SK-N-SH (cell line): ENCODE data around the gene LRRC10. TPM values are rescaled to one million over a fixed set of nuclear protein-coding genes. Genes with fewer than 3 reads are reported as not detected.

Experiments used
- CTCF ChIA-PET: fragments of 300-600, 350-600 bp; formaldehyde crosslinking; extraction: SDS; loops from one replicate; lab custom pipeline; 2021; lab: Yijun Ruan, JAX
- POLR2A ChIA-PET: fragments of 350-600 bp; sonication (Branson Sonifier 250); formaldehyde crosslinking; extraction: SDS; loops from one replicate; lab custom pipeline; 2020; ENCODE audit warnings: antibody characterized with exemption, inconsistent platforms; lab: Yijun Ruan, JAX
- DNase-seq: peaks from one replicate; pipeline ENCODE4 v3.0.0; 2012
- H2AFZ ChIP-seq: fragments of 200-600 bp; sonication (generic); 2 replicates; pipeline ENCODE4 v1.8.1; 2016; ENCODE audit warnings: antibody characterized with exemption, mild to moderate bottlenecking, low read depth
- H3F3A ChIP-seq: fragments of 200-600 bp; sonication (generic); replicated peaks from 2 replicates; pipeline ENCODE3; 2016; ENCODE audit warnings: antibody characterized with exemption, mild to moderate bottlenecking; ENCODE audit not compliant: insufficient read depth
- H3K27ac ChIP-seq, 2 experiments: fragments of 200-500 bp in 1 of 2; fragments of 200-600 bp in 1 of 2; sonication (Bioruptor generic) in 1 of 2; sonication (generic), shearing (Covaris generic) in 1 of 2; 2 replicates each; pipeline versions ENCODE4 v1.5.1 to v1.6.1; 2014 to 2016; ENCODE audit warnings: low read depth in 2 of 2, inconsistent platforms in 1 of 2, low read length in 1 of 2, mild to moderate bottlenecking in 1 of 2, mixed read lengths in 1 of 2
- H3K27me3 ChIP-seq: fragments of 200-600 bp; sonication (generic), shearing (Covaris generic); 2 replicates; pipeline ENCODE4 v1.6.1; 2016; ENCODE audit warnings: mixed run types; ENCODE audit not compliant: insufficient read depth
- H3K36me3 ChIP-seq, 2 experiments: fragments of 200-500 bp in 1 of 2; fragments of 200-600 bp in 1 of 2; sonication (Bioruptor generic) in 1 of 2; sonication (generic) in 1 of 2; replicated peaks in 1 of 2; 2 replicates each; pipeline versions ENCODE3 to v1.5.1; 2014 to 2016; ENCODE audit warnings: low read length in 1 of 2, mild to moderate bottlenecking in 1 of 2; ENCODE audit not compliant: insufficient read depth in 2 of 2, control insufficient read depth in 1 of 2
- H3K4me1 ChIP-seq, 2 experiments: fragments of 200-500 bp in 1 of 2; fragments of 200-600 bp in 1 of 2; sonication (Bioruptor generic) in 1 of 2; sonication (generic), shearing (Covaris generic) in 1 of 2; 2 replicates each; pipeline versions ENCODE4 v1.5.1 to v1.6.1; 2014 to 2016; ENCODE audit warnings: low read depth in 1 of 2, low read length in 1 of 2, mixed run types in 1 of 2; ENCODE audit not compliant: insufficient read depth in 2 of 2, control insufficient read depth in 1 of 2
- H3K4me2 ChIP-seq: fragments of 200-600 bp; sonication (generic), shearing (Covaris generic); 2 replicates; pipeline ENCODE4 v1.6.1; 2017; ENCODE audit warnings: mixed run types
- H3K4me3 ChIP-seq, 2 experiments: fragments of 200-500 bp in 1 of 2; fragments of 200-600 bp in 1 of 2; sonication (Bioruptor generic) in 1 of 2; sonication (generic), shearing (Covaris generic) in 1 of 2; 2 replicates each; pipeline versions ENCODE4 v1.5.1 to v1.8.1; 2014 to 2016; ENCODE audit warnings: low read depth in 2 of 2, inconsistent platforms in 1 of 2, low read length in 1 of 2, mild to moderate bottlenecking in 1 of 2, mixed read lengths in 1 of 2, moderate library complexity in 1 of 2
- H3K79me2 ChIP-seq: fragments of 200-600 bp; sonication (generic); 2 replicates; pipeline ENCODE4 v1.8.1; 2017; ENCODE audit warnings: mild to moderate bottlenecking; ENCODE audit not compliant: insufficient read depth
- H3K9ac ChIP-seq: fragments of 200-600 bp; sonication (generic); 2 replicates; pipeline ENCODE4 v1.6.1; 2017; ENCODE audit warnings: mixed run types
- H3K9me2 ChIP-seq: fragments of 200-600 bp; sonication (generic); 2 replicates; pipeline ENCODE4 v1.6.1; 2017; ENCODE audit warnings: mixed run types
- H3K9me3 ChIP-seq: fragments of 200-600 bp; sonication (generic); 2 replicates; pipeline ENCODE4 v1.6.1; 2017; ENCODE audit warnings: mixed run types, mild to moderate bottlenecking, moderate library complexity
- H4K20me1 ChIP-seq: fragments of 200-600 bp; sonication (generic); 2 replicates; pipeline ENCODE4 v1.6.1; 2017; ENCODE audit warnings: mild to moderate bottlenecking, mixed run types; ENCODE audit not compliant: insufficient read depth
- CTCF ChIP-seq: fragments of 200-600 bp; sonication (generic); IDR thresholded peaks from 2 replicates; pipeline ENCODE4 v1.6.1; 2017; ENCODE audit warnings: antibody characterized with exemption, mild to moderate bottlenecking, moderate library complexity
- ELF1 ChIP-seq: IDR thresholded peaks from 2 replicates; pipeline ENCODE4 v1.4.0; 2012
- FOXJ3 ChIP-seq: sonication (generic); formaldehyde crosslinking; IDR thresholded peaks from 2 replicates; pipeline ENCODE4 v1.5.1; 2020; ENCODE audit warnings: mild to moderate bottlenecking, missing genetic modification reagents
- FOXM1 ChIP-seq: IDR thresholded peaks from 2 replicates; pipeline ENCODE4 v1.4.0; 2012; ENCODE audit warnings: low read depth, mild to moderate bottlenecking
- GABPA ChIP-seq: IDR thresholded peaks from 2 replicates; pipeline ENCODE4 v1.4.0; 2012; ENCODE audit warnings: low read depth, mild to moderate bottlenecking
- GATA2 ChIP-seq: sonication (generic); formaldehyde crosslinking; IDR thresholded peaks from 2 replicates; pipeline ENCODE4 v1.5.0; 2020; ENCODE audit warnings: mild to moderate bottlenecking, missing genetic modification reagents
- JUND ChIP-seq: IDR thresholded peaks from 2 replicates; pipeline ENCODE4 v1.4.0; 2012
- MAX ChIP-seq: IDR thresholded peaks from 2 replicates; pipeline ENCODE4 v1.4.0; 2012; ENCODE audit warnings: low read depth
- NRF1 ChIP-seq: IDR thresholded peaks from 2 replicates; pipeline ENCODE4 v1.6.1; 2012; ENCODE audit warnings: low read depth, mild to moderate bottlenecking, low read length
- PBX3 ChIP-seq: IDR thresholded peaks from 2 replicates; pipeline ENCODE4; 2012
- POLR2AphosphoS5 ChIP-seq: IDR thresholded peaks from 2 replicates; pipeline ENCODE4 v1.6.1; 2012; ENCODE audit warnings: low read depth, low read length
- RCOR1 ChIP-seq: fragments of 150-350 bp; IDR thresholded peaks from 2 replicates; pipeline ENCODE4 v1.6.1; 2017; ENCODE audit warnings: antibody characterized with exemption, low read length
- RFX5 ChIP-seq: IDR thresholded peaks from 2 replicates; pipeline ENCODE4 v1.6.1; 2012; ENCODE audit warnings: mild to moderate bottlenecking, improper control_type of control experiment, low read length
- SMC3 ChIP-seq: IDR thresholded peaks from 2 replicates; pipeline ENCODE4 v1.6.1; 2012; ENCODE audit warnings: low read depth, low read length, improper control_type of control experiment
- USF1 ChIP-seq: IDR thresholded peaks from 2 replicates; pipeline ENCODE4 v1.4.0; 2012; ENCODE audit warnings: low read depth, borderline replicate concordance
- YY1 ChIP-seq: IDR thresholded peaks from 2 replicates; pipeline ENCODE4 v1.4.0; 2012; ENCODE audit warnings: low read depth, mild to moderate bottlenecking
- WGBS: methylation state at CpG from one replicate; pipeline ENCODE4 v1.1.6; 2017; ENCODE audit warnings: low lambda C conversion rate; 5-methylcytosine and 5-hydroxymethylcytosine counted together
- polyA plus RNA-seq, 3 experiments: library from polyadenylated mRNA; depleted of rRNA; stranded (reverse); fragments of >200 nt; gene quantifications; 2 replicates each; pipeline ENCODE4 v1.2.3, GENCODE V29; 2012

LRRC10 gene
- polyA plus RNA-seq, 1 of the 3 experiments (the other 2 are of a cell fraction) = not detected

GRCh38 chr12:69644511-69644910 lies 33.8 kb upstream of the LRRC10 start:
- Histone ChIP-seq H3K79me2 (no peaks in the 10 kb centered on the region), H3K9ac (no peak overlapping the region), H2AFZ (no peak overlapping the region), H4K20me1 (no peaks in the 10 kb centered on the region), H3K9me2 (no peaks in the 10 kb centered on the region), H3K4me3 (no peak overlapping the region), H3K9me3 (no peaks in the 10 kb centered on the region), H3K27me3 (no peaks in the 10 kb centered on the region), H3K36me3 (no peaks in the 10 kb centered on the region), H3F3A (no peaks in the 10 kb centered on the region), H3K4me1 (no peaks in the 10 kb centered on the region), H3K4me2 (no peak overlapping the region), H3K27ac (no peak overlapping the region)
- ChIA-PET CTCF (interaction anchor here (0.8 to 1.5 kb wide), 6 partner anchors 10 to 286 kb away, joined by 3 read pairs; partner anchors contain the start of gene CCT2), POLR2A (no interaction called here)
- DNase-seq = no peak
- TF ChIP-seq NRF1 (no peak), PBX3 (no peak), RFX5 (no peak), YY1 (no peak), FOXM1 (no peak), CTCF (no peak), SMC3 (no peak), FOXJ3 (CRISPR knock-in tag) (no peak), ELF1 (no peak)

- Histone ChIP-seq H3K36me3 (no peaks in the 10 kb centered on the region), H3K27ac (no peak overlapping the region), H3F3A (no peaks in the 10 kb centered on the region), H3K9me3 (no peaks in the 10 kb centered on the region), H2AFZ (no peak overlapping the region), H3K27me3 (no peaks in the 10 kb centered on the region), H3K9ac (no peak overlapping the region), H4K20me1 (no peaks in the 10 kb centered on the region), H3K4me2 (no peak overlapping the region), H3K79me2 (no peaks in the 10 kb centered on the region), H3K9me2 (no peaks in the 10 kb centered on the region), H3K4me3 (no peak overlapping the region), H3K4me1 (peaks cover 0 to 3% of the 10 kb centered on the region in 2 experiments; a peak in 1 of 4 replicates)
- no peak for DNase-seq
- ChIA-PET POLR2A (no interaction called here), CTCF (interaction anchor here (1.2 kb wide), 1 partner anchor 72 kb away, joined by 3 read pairs; no protein-coding TSS in a partner anchor)
- WGBS = 79% methylated on average over 3 of the region's 6 CpGs
- TF ChIP-seq RFX5 (no peak), MAX (no peak), RCOR1 (no peak), YY1 (no peak), PBX3 (no peak), FOXM1 (no peak), JUND (no peak), GABPA (no peak), POLR2AphosphoS5 (no peak), USF1 (no peak), ELF1 (no peak), GATA2 (no peak)
Measured at GRCh38 chr12:69642531-69642930, 31.8 kb upstream of the LRRC10 start.
